Measurements from ENCODE around the gene LRRC8E. TPM values are rescaled to one million over a fixed set of nuclear protein-coding genes. Genes with fewer than 3 reads are reported as not detected.
A peak's percentile ranks its signal among the peaks of the same experiment; 100 is the strongest.

The LRRC8E gene
- total RNA-seq, 4 donors from 2014 or later, result 27.3 to 31.8 (median 29.8) TPM

GRCh38 chr19:7900401-7900870, 12.1 kb downstream of the LRRC8E start:
- peak in 1 of 2 donors; percentile 87 for DNase-seq (ENCODE audit: low spot score in 2 of 2)
- TF ChIP-seq POLR2A (IDR thresholded peaks at IDR 0.05), result no peak
- no peak for TF ChIP-seq CTCF (IDR thresholded peaks at IDR 0.05)
- no peak overlapping the region for H3K4me3 ChIP-seq (ENCODE audit: low read depth, poor library complexity, severe bottlenecking)
- intact Hi-C loops (cut with DNase I; ENCODE audit: low total_unique reads), result no loop called here
- 57 to 63% methylated on average over 13 to 20 of the region's 21 CpGs for WGBS, 2 donors

GRCh38 chr19:7900931-7901330, 12.6 kb downstream of the LRRC8E start:
- intact Hi-C loops (cut with DNase I; ENCODE audit: low total_unique reads), result no loop called here
- peak in 1 of 2 donors; percentile 45 for DNase-seq (ENCODE audit: low spot score in 2 of 2)
- no peak overlapping the region for H3K4me3 ChIP-seq (ENCODE audit: low read depth, poor library complexity, severe bottlenecking)
- 27 to 50% methylated on average over 3 of the region's 3 CpGs for WGBS, 2 donors
- TF ChIP-seq CTCF (IDR thresholded peaks at IDR 0.05), result no peak
- no peak for TF ChIP-seq POLR2A (IDR thresholded peaks at IDR 0.05)

- no peak overlapping the region for H3K4me3 ChIP-seq (ENCODE audit: low read depth, poor library complexity, severe bottlenecking)
- intact Hi-C loops (cut with DNase I; ENCODE audit: low total_unique reads), result no loop called here
- 61 to 63% methylated on average over 7 of the region's 7 CpGs for WGBS, 2 donors
- no peak for TF ChIP-seq CTCF (IDR thresholded peaks at IDR 0.05)
- TF ChIP-seq POLR2A (IDR thresholded peaks at IDR 0.05), result no peak
- peak; percentile 72 to 86 for DNase-seq (ENCODE audit: low spot score in 2 of 2)
Observed at GRCh38 chr19:7901337-7901736, 13.0 kb downstream of the LRRC8E start.

GRCh38 chr19:7902796-7903243, 14.5 kb downstream of the LRRC8E start:
- 7% methylated on average over 18 to 19 of the region's 20 CpGs for WGBS, 2 donors
- intact Hi-C loops (cut with DNase I; ENCODE audit: low total_unique reads), result no loop called here
- peak overlapping the region; percentile 24 for H3K4me3 ChIP-seq (ENCODE audit: low read depth, poor library complexity, severe bottlenecking)
- no peak for TF ChIP-seq CTCF (IDR thresholded peaks at IDR 0.05)
- no peak for TF ChIP-seq POLR2A (IDR thresholded peaks at IDR 0.05)
- no peak for DNase-seq (ENCODE audit: low spot score in 2 of 2)

GRCh38 chr19:7903244-7904073, 15.1 kb downstream of the LRRC8E start, which contains the start of gene MAP2K7:
Gene MAP2K7, plus strand, starts transcription at chr19:7903877. Its CDS starts 68 bp downstream, at chr19:7903945.
- peak; percentile 99 to 100 for DNase-seq (ENCODE audit: low spot score in 2 of 2)
- intact Hi-C loops (cut with DNase I; ENCODE audit: low total_unique reads), result no loop called here
- TF ChIP-seq CTCF (IDR thresholded peaks at IDR 0.05) (no peak), POLR2A (IDR thresholded peaks at IDR 0.05) (peak in 1 of 2 donors; percentile 62)
- peak within 1 kb of the TSS; percentile 76 for H3K4me3 ChIP-seq (ENCODE audit: low read depth, poor library complexity, severe bottlenecking)
- WGBS, 2 donors, result 0 to 2% methylated on average over 52 to 57 of the region's 89 CpGs
